HG03196 (cell line): Measurements from ENCODE around the gene TLR7.

Source experiments
- ATAC-seq: cut with Tn5 transposase; IDR thresholded peaks from one replicate; pipeline ENCODE4 v1.9.1; 2021; ENCODE audit not compliant: unreplicated experiment

Gene TLR7

GRCh38 chrX:12890467-12890866, 23.6 kb downstream of the TLR7 start:
- ATAC-seq = peak; percentile 63

DNA sequence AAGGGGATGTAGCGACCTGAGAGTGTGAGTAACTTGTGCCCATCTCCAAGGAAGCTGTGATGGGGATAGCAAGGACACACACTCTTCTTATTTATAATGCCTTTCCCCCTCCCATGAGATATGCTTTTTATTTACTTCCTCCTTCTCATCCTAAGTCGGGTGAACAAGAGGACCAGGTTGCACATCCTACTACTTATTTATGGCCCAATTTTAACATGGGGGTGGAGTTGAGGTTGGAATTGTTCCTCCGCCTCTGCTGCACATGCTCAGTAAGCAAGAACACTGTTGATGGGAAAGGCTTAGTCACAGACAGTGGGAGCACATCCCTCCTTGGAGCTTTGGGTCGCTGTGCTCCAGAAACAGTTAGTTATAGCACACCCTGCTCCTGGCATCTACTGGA, 24.3 kb downstream of the TLR7 start:
- no peak for ATAC-seq

- ATAC-seq = no peak
Measured at GRCh38 chrX:12891915-12892506, 25.1 kb downstream of the TLR7 start.

- no peak for ATAC-seq
Measured at GRCh38 chrX:12892716-12893115, 25.8 kb downstream of the TLR7 start.

- no peak for ATAC-seq
Measured at GRCh38 chrX:12894074-12895030, 27.5 kb downstream of the TLR7 start.

- no peak for ATAC-seq
Measured at GRCh38 chrX:12895866-12896265, 29.0 kb downstream of the TLR7 start.

- ATAC-seq = no peak
Measured at GRCh38 chrX:12896935-12897334, 30.1 kb downstream of the TLR7 start.

DNA sequence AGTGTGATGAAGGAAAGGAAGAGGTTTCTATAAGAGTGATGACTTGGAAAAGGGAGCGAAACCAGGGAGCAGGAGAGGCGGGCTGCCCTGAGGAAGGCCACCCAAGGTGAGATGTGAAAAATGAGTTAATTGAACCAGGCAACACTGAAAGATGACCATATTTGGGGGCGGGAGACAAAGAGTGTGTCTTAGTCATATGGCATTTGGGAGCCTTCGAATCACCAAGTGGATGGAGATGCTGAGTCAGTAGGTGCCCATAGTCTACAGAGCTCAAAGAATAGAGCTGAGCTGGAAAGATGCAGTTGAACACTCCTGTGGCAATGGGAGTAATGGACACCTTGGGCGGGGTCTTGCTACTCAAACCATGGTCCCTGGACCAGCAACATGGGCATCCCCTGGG, 31.2 kb downstream of the TLR7 start:
- ATAC-seq = no peak

- ATAC-seq = no peak
Measured at GRCh38 chrX:12899506-12899905, 32.6 kb downstream of the TLR7 start.

GRCh38 chrX:12901486-12901885, 34.6 kb downstream of the TLR7 start:
- no peak for ATAC-seq

- ATAC-seq = no peak
Measured at GRCh38 chrX:12903646-12904045, 36.8 kb downstream of the TLR7 start.

DNA sequence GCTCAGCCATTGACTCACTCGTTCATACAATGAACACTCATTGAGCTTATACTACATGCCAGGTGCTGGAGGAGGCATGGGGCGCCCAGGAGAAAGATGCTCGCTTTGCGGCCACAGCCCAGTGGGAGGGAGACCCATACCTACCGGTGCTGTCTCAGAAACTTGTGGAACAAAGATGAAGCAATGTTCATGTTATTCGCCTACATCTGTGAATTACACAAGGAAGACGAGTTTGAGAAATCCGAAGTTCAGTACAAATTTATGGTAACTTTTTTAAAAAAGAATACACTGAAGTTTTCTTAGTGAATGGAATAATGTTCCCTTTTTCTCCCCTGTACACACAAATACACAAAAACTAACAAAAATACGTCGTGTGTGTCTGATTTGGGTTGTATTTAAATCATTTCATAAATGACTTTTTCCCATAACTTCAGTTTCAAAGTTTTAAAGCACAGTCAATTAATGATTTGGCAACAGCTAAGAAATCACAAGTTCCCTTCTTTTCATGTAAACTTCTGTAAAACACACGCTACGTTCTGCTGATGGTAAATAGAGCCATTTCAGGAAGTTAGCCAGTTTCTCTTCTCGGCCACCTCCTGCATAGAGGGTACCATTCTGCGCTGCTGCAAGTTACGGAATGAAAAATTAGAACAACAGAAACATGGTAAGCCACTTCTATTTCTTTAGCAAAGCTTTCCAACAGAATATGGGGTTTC, 39.3 kb downstream of the TLR7 start, which contains the start of gene TLR8:
Gene TLR8 (plus strand): TSS at position 575 of the 716 bp plus-strand sequence. CDS start 87 bp downstream, at position 662.
- ATAC-seq = no peak

GRCh38 chrX:12910423-12911121, 43.7 kb downstream of the TLR7 start:
- ATAC-seq = no peak

GRCh38 chrX:12911122-12911470, 44.2 kb downstream of the TLR7 start:
- no peak for ATAC-seq

DNA sequence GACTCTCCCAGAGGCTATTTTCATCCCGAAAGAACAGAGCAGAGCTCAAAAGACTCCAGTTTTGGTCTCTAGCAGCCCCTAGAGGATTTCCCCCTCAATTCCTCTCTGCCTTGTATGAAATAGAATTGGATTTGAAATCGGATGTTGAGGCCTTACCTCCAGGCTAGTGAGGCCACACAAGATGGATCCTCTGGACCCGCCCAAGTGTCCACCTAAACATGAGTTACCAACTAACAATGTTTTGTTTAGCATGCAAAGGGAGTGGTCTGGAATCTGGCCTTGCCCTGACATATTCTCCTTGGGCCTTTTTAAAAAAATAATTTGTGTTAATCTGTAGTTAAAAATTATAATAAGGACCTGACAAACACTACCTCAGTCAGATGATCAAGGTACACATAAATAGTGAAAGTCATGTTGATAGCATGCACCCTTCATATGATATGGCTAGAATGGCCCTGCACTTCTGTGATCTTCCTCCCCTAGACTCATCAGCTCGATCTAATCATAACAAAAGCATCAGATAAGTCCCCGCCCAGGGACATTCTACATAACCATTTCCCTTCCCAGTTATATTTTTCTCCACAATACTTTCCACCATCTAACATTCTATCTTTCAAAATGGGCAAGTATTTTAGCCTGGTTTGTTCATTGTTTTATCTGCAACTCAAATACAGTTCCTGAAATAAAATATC, 46.1 kb downstream of the TLR7 start:
- ATAC-seq = no peak

- no peak for ATAC-seq
Measured at GRCh38 chrX:12917753-12918152, 50.9 kb downstream of the TLR7 start.

- ATAC-seq = no peak
Measured at GRCh38 chrX:12919051-12919450, 52.2 kb downstream of the TLR7 start.

DNA sequence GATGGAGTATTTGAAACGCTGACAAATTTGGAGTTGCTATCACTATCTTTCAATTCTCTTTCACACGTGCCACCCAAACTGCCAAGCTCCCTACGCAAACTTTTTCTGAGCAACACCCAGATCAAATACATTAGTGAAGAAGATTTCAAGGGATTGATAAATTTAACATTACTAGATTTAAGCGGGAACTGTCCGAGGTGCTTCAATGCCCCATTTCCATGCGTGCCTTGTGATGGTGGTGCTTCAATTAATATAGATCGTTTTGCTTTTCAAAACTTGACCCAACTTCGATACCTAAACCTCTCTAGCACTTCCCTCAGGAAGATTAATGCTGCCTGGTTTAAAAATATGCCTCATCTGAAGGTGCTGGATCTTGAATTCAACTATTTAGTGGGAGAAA, 52.7 kb downstream of the TLR7 start:
- ATAC-seq = no peak

DNA sequence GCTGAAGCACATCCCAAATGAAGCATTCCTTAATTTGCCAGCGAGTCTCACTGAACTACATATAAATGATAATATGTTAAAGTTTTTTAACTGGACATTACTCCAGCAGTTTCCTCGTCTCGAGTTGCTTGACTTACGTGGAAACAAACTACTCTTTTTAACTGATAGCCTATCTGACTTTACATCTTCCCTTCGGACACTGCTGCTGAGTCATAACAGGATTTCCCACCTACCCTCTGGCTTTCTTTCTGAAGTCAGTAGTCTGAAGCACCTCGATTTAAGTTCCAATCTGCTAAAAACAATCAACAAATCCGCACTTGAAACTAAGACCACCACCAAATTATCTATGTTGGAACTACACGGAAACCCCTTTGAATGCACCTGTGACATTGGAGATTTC, 54.1 kb downstream of the TLR7 start:
- ATAC-seq = no peak

GRCh38 chrX:12921886-12922598, 55.2 kb downstream of the TLR7 start:
- no peak for ATAC-seq
